Umbilical cord (tissue), 2 donors: Measurements from ENCODE around the gene TRH. TPM values are rescaled to one million over a fixed set of nuclear protein-coding genes. Genes with fewer than 3 reads are reported as not detected.
"Not testable (repeated sequence)": the region's sequence is repeated elsewhere in the genome, so short reads cannot be mapped to it uniquely, and the experiment has no call there.

ENCODE experiments used
- DNase-seq: peaks from one replicate; pipeline ENCODE4 v3.0.0-alpha.2; 2015; ENCODE audit warnings: low spot score
- total RNA-seq: library from RNA; depleted of rRNA; stranded (reverse); fragments of >200 nt; gene quantifications from one replicate; pipeline ENCODE4 v1.2.3, GENCODE V29; 2014; ENCODE audit warnings: low replicate concordance; ENCODE audit not compliant: insufficient read depth

TRH gene
- total RNA-seq, 1 donor from 2014 or later, result not detected

GRCh38 chr3:130010556-130010955 is 36.0 kb downstream of the TRH start:
- no peak for DNase-seq

GRCh38 chr3:130012108-130012507 is 37.6 kb downstream of the TRH start:
- DNase-seq, result not testable (repeated sequence)

- DNase-seq, result not testable (repeated sequence)
Measured at GRCh38 chr3:130013246-130013645, 38.7 kb downstream of the TRH start.

GRCh38 chr3:130014526-130014925 is 40.0 kb downstream of the TRH start:
- DNase-seq, result peak; percentile 27

- DNase-seq, result not testable (repeated sequence)
Measured at GRCh38 chr3:130017661-130018060, 43.1 kb downstream of the TRH start.

- DNase-seq, result not testable (repeated sequence)
Measured at GRCh38 chr3:130026146-130026829, 51.8 kb downstream of the TRH start.

GRCh38 chr3:130027437-130027836 is 52.9 kb downstream of the TRH start:
- not testable (repeated sequence) for DNase-seq

Other genes starting within 250 kb of the TRH start
- gene TMCC1, start 81.0 kb upstream of the TRH start, total RNA-seq, result 45.3 TPM
- not detected for gene ALG1L2, start 107.1 kb downstream of the TRH start, total RNA-seq